Measurements from ENCODE around the gene FXYD7. TPM values are rescaled to one million over a fixed set of nuclear protein-coding genes. Genes with fewer than 3 reads are reported as not detected.
A peak's percentile ranks its signal among the peaks of the same experiment; 100 is the strongest.
"Not testable (repeated sequence)": the region's sequence is repeated elsewhere in the genome, so short reads cannot be mapped to it uniquely, and the experiment has no call there.

The FXYD7 gene
- 1 to 10 TPM in 1 of 2 donors, under 1 TPM in 1; 0.82 to 1.8 TPM for total RNA-seq

- H3K27ac Mint-ChIP-seq = no peak within 1 kb of the TSS
- H3K36me3 Mint-ChIP-seq = no peaks in the 10 kb centered on the region
- ATAC-seq (no peak), DNase-seq (ENCODE audit: low spot score in 2 of 2) (no peak)
- no peaks in the 10 kb centered on the region for H3K9me3 Mint-ChIP-seq
These were observed at the start of gene FXYD7 for GRCh38 chr19:35143231-35143715. FXYD7 (plus strand) TSS chr19:35143255; CDS start chr19:35143334, 79 bp downstream.

GRCh38 chr19:35093430-35093829, 49.6 kb upstream of the FXYD7 start:
- Mint-ChIP-seq H3K9me3 (no peaks in the 10 kb centered on the region), H3K27ac (no peak overlapping the region), H3K36me3 (no peaks in the 10 kb centered on the region)
- ATAC-seq = no peak
- no peak for DNase-seq (ENCODE audit: low spot score in 2 of 2)

GRCh38 chr19:35093941-35094647, 49.0 kb upstream of the FXYD7 start:
- Mint-ChIP-seq H3K36me3 (no peaks in the 10 kb centered on the region), H3K27ac (no peak overlapping the region), H3K9me3 (no peaks in the 10 kb centered on the region)
- DNase-seq (ENCODE audit: low spot score in 2 of 2) = no peak
- ATAC-seq = no peak

- no peak for ATAC-seq
- Mint-ChIP-seq H3K36me3 (no peaks in the 10 kb centered on the region), H3K27ac (no peak overlapping the region), H3K9me3 (no peaks in the 10 kb centered on the region)
- DNase-seq (ENCODE audit: low spot score in 2 of 2) = no peak
These were observed 48.4 kb upstream of the FXYD7 start for GRCh38 chr19:35094656-35095055.

- no peak for ATAC-seq
- DNase-seq (ENCODE audit: low spot score in 2 of 2) = no peak
- H3K27ac Mint-ChIP-seq = peak overlapping the region; percentile 31 to 54
- no peaks in the 10 kb centered on the region for H3K36me3 Mint-ChIP-seq
- no peaks in the 10 kb centered on the region for H3K9me3 Mint-ChIP-seq
These were observed 47.2 kb upstream of the FXYD7 start for GRCh38 chr19:35095667-35096368.

- ATAC-seq (no peak), DNase-seq (ENCODE audit: low spot score in 2 of 2) (no peak)
- Mint-ChIP-seq H3K9me3 (no peaks in the 10 kb centered on the region), H3K27ac (no peak overlapping the region), H3K36me3 (no peaks in the 10 kb centered on the region)
These were observed 44.5 kb upstream of the FXYD7 start for GRCh38 chr19:35098413-35099049.

GRCh38 chr19:35099155-35099896, 43.7 kb upstream of the FXYD7 start:
- no peak for DNase-seq (ENCODE audit: low spot score in 2 of 2)
- H3K27ac Mint-ChIP-seq = no peak overlapping the region
- no peaks in the 10 kb centered on the region for H3K36me3 Mint-ChIP-seq
- no peaks in the 10 kb centered on the region for H3K9me3 Mint-ChIP-seq
- ATAC-seq = no peak

GRCh38 chr19:35099897-35100275, 43.2 kb upstream of the FXYD7 start:
- ATAC-seq = no peak
- no peak for DNase-seq (ENCODE audit: low spot score in 2 of 2)
- Mint-ChIP-seq H3K9me3 (no peaks in the 10 kb centered on the region), H3K36me3 (no peaks in the 10 kb centered on the region), H3K27ac (no peak overlapping the region)

GRCh38 chr19:35100588-35101533, 42.2 kb upstream of the FXYD7 start:
- no peaks in the 10 kb centered on the region for H3K36me3 Mint-ChIP-seq
- ATAC-seq = no peak
- H3K9me3 Mint-ChIP-seq = no peaks in the 10 kb centered on the region
- H3K27ac Mint-ChIP-seq = no peak overlapping the region
- DNase-seq (ENCODE audit: low spot score in 2 of 2) = no peak

- not testable (repeated sequence) for ATAC-seq, H3K36me3 Mint-ChIP-seq
These were observed 41.1 kb upstream of the FXYD7 start for GRCh38 chr19:35101949-35102348.

GRCh38 chr19:35103614-35104013, 39.4 kb upstream of the FXYD7 start:
- not testable (repeated sequence) for H3K27ac Mint-ChIP-seq; DNase-seq (ENCODE audit: low spot score in 2 of 2); H3K9me3 Mint-ChIP-seq; H3K36me3 Mint-ChIP-seq; ATAC-seq

More at GRCh38 chr19:35101949-35102348, 41.1 kb upstream of the FXYD7 start:
- H3K27ac Mint-ChIP-seq; H3K9me3 Mint-ChIP-seq; DNase-seq (ENCODE audit: low spot score in 2 of 2): not testable (repeated sequence)

- DNase-seq (ENCODE audit: low spot score in 2 of 2) = no peak
- Mint-ChIP-seq H3K9me3 (no peaks in the 10 kb centered on the region), H3K27ac (no peak overlapping the region), H3K36me3 (no peaks in the 10 kb centered on the region)
- no peak for ATAC-seq
These were observed 38.7 kb upstream of the FXYD7 start for GRCh38 chr19:35104361-35104760.

- DNase-seq (ENCODE audit: low spot score in 2 of 2) = no peak
These were observed 38.0 kb upstream of the FXYD7 start for GRCh38 chr19:35105047-35105410.

GRCh38 chr19:35105411-35106290, 37.4 kb upstream of the FXYD7 start:
- H3K27ac Mint-ChIP-seq = no peak overlapping the region
- ATAC-seq = peak in 1 of 2 donors; percentile 72
- no peak for DNase-seq (ENCODE audit: low spot score in 2 of 2)

More at GRCh38 chr19:35105047-35105410, 38.0 kb upstream of the FXYD7 start:
- Mint-ChIP-seq H3K9me3 (no peaks in the 10 kb centered on the region), H3K36me3 (no peaks in the 10 kb centered on the region), H3K27ac (no peak overlapping the region)
- ATAC-seq = no peak

GRCh38 chr19:35106291-35106583, 36.8 kb upstream of the FXYD7 start:
- no peak for ATAC-seq
- H3K9me3 Mint-ChIP-seq = no peaks in the 10 kb centered on the region
- H3K36me3 Mint-ChIP-seq = no peaks in the 10 kb centered on the region
- H3K27ac Mint-ChIP-seq = no peak overlapping the region
- DNase-seq (ENCODE audit: low spot score in 2 of 2) = no peak

More at GRCh38 chr19:35105411-35106290, 37.4 kb upstream of the FXYD7 start:
- H3K36me3 Mint-ChIP-seq = no peaks in the 10 kb centered on the region
- H3K9me3 Mint-ChIP-seq = no peaks in the 10 kb centered on the region

Measured in activated naive CD4-positive, alpha-beta T cell treated with anti-CD3 and anti-CD28 coated beads, Interleukin-2, amount 50 U/mL, for 72 hours (primary cell).